SK-N-SH (cell line): ENCODE data around the gene NLK. TPM values are rescaled to one million over a fixed set of nuclear protein-coding genes. Genes with fewer than 3 reads are reported as not detected.

Source experiments
- CTCF ChIA-PET: fragments of 300-600, 350-600 bp; formaldehyde crosslinking; extraction: SDS; loops from one replicate; lab custom pipeline; 2021; lab: Yijun Ruan, JAX
- POLR2A ChIA-PET: fragments of 350-600 bp; sonication (Branson Sonifier 250); formaldehyde crosslinking; extraction: SDS; loops from one replicate; lab custom pipeline; 2020; ENCODE audit warnings: antibody characterized with exemption, inconsistent platforms; lab: Yijun Ruan, JAX
- DNase-seq: peaks from one replicate; pipeline ENCODE4 v3.0.0; 2012
- H2AFZ ChIP-seq: fragments of 200-600 bp; sonication (generic); 2 replicates; pipeline ENCODE4 v1.8.1; 2016; ENCODE audit warnings: antibody characterized with exemption, mild to moderate bottlenecking, low read depth
- H3F3A ChIP-seq: fragments of 200-600 bp; sonication (generic); replicated peaks from 2 replicates; pipeline ENCODE3; 2016; ENCODE audit warnings: antibody characterized with exemption, mild to moderate bottlenecking; ENCODE audit not compliant: insufficient read depth
- H3K27ac ChIP-seq, 2 experiments: fragments of 200-500 bp in 1 of 2; fragments of 200-600 bp in 1 of 2; sonication (Bioruptor generic) in 1 of 2; sonication (generic), shearing (Covaris generic) in 1 of 2; 2 replicates each; pipeline versions ENCODE4 v1.5.1 to v1.6.1; 2014 to 2016; ENCODE audit warnings: low read depth in 2 of 2, inconsistent platforms in 1 of 2, low read length in 1 of 2, mild to moderate bottlenecking in 1 of 2, mixed read lengths in 1 of 2
- H3K27me3 ChIP-seq: fragments of 200-600 bp; sonication (generic), shearing (Covaris generic); 2 replicates; pipeline ENCODE4 v1.6.1; 2016; ENCODE audit warnings: mixed run types; ENCODE audit not compliant: insufficient read depth
- H3K36me3 ChIP-seq, 2 experiments: fragments of 200-500 bp in 1 of 2; fragments of 200-600 bp in 1 of 2; sonication (Bioruptor generic) in 1 of 2; sonication (generic) in 1 of 2; replicated peaks in 1 of 2; 2 replicates each; pipeline versions ENCODE3 to v1.5.1; 2014 to 2016; ENCODE audit warnings: low read length in 1 of 2, mild to moderate bottlenecking in 1 of 2; ENCODE audit not compliant: insufficient read depth in 2 of 2, control insufficient read depth in 1 of 2
- H3K4me1 ChIP-seq, 2 experiments: fragments of 200-500 bp in 1 of 2; fragments of 200-600 bp in 1 of 2; sonication (Bioruptor generic) in 1 of 2; sonication (generic), shearing (Covaris generic) in 1 of 2; 2 replicates each; pipeline versions ENCODE4 v1.5.1 to v1.6.1; 2014 to 2016; ENCODE audit warnings: low read depth in 1 of 2, low read length in 1 of 2, mixed run types in 1 of 2; ENCODE audit not compliant: insufficient read depth in 2 of 2, control insufficient read depth in 1 of 2
- H3K4me2 ChIP-seq: fragments of 200-600 bp; sonication (generic), shearing (Covaris generic); 2 replicates; pipeline ENCODE4 v1.6.1; 2017; ENCODE audit warnings: mixed run types
- H3K4me3 ChIP-seq, 2 experiments: fragments of 200-500 bp in 1 of 2; fragments of 200-600 bp in 1 of 2; sonication (Bioruptor generic) in 1 of 2; sonication (generic), shearing (Covaris generic) in 1 of 2; 2 replicates each; pipeline versions ENCODE4 v1.5.1 to v1.8.1; 2014 to 2016; ENCODE audit warnings: low read depth in 2 of 2, inconsistent platforms in 1 of 2, low read length in 1 of 2, mild to moderate bottlenecking in 1 of 2, mixed read lengths in 1 of 2, moderate library complexity in 1 of 2
- H3K79me2 ChIP-seq: fragments of 200-600 bp; sonication (generic); 2 replicates; pipeline ENCODE4 v1.8.1; 2017; ENCODE audit warnings: mild to moderate bottlenecking; ENCODE audit not compliant: insufficient read depth
- H3K9ac ChIP-seq: fragments of 200-600 bp; sonication (generic); 2 replicates; pipeline ENCODE4 v1.6.1; 2017; ENCODE audit warnings: mixed run types
- H3K9me2 ChIP-seq: fragments of 200-600 bp; sonication (generic); 2 replicates; pipeline ENCODE4 v1.6.1; 2017; ENCODE audit warnings: mixed run types
- H3K9me3 ChIP-seq: fragments of 200-600 bp; sonication (generic); 2 replicates; pipeline ENCODE4 v1.6.1; 2017; ENCODE audit warnings: mixed run types, mild to moderate bottlenecking, moderate library complexity
- H4K20me1 ChIP-seq: fragments of 200-600 bp; sonication (generic); 2 replicates; pipeline ENCODE4 v1.6.1; 2017; ENCODE audit warnings: mild to moderate bottlenecking, mixed run types; ENCODE audit not compliant: insufficient read depth
- EZH2phosphoT487 ChIP-seq: fragments of 200-600 bp; sonication (generic); IDR thresholded peaks from 2 replicates; pipeline ENCODE4 v1.6.1; 2017; ENCODE audit warnings: low read depth, mixed run types, mild to moderate bottlenecking, antibody characterized with exemption, moderate library complexity, borderline replicate concordance
- GABPA ChIP-seq: IDR thresholded peaks from 2 replicates; pipeline ENCODE4 v1.4.0; 2012; ENCODE audit warnings: low read depth, mild to moderate bottlenecking
- NFIC ChIP-seq: IDR thresholded peaks from 2 replicates; pipeline ENCODE4 v1.4.0; 2012; ENCODE audit warnings: borderline replicate concordance
- RCOR1 ChIP-seq: fragments of 150-350 bp; IDR thresholded peaks from 2 replicates; pipeline ENCODE4 v1.6.1; 2017; ENCODE audit warnings: antibody characterized with exemption, low read length
- REST ChIP-seq: IDR thresholded peaks from 2 replicates; pipeline ENCODE4 v1.6.1; 2012; ENCODE audit warnings: mild to moderate bottlenecking, low read depth, low read length, moderate library complexity
- RFX5 ChIP-seq: IDR thresholded peaks from 2 replicates; pipeline ENCODE4 v1.6.1; 2012; ENCODE audit warnings: mild to moderate bottlenecking, improper control_type of control experiment, low read length
- RXRA ChIP-seq: IDR thresholded peaks from 2 replicates; pipeline ENCODE4 v1.4.0; 2012; ENCODE audit warnings: low read depth, mild to moderate bottlenecking, borderline replicate concordance
- SIN3A ChIP-seq: IDR thresholded peaks from 2 replicates; pipeline ENCODE4 v1.6.1; 2012; ENCODE audit warnings: low read depth, mild to moderate bottlenecking, low read length, moderate library complexity, borderline replicate concordance
- WGBS: methylation state at CpG from one replicate; pipeline ENCODE4 v1.1.6; 2017; ENCODE audit warnings: low lambda C conversion rate; 5-methylcytosine and 5-hydroxymethylcytosine counted together
- polyA plus RNA-seq, 3 experiments: library from polyadenylated mRNA; depleted of rRNA; stranded (reverse); fragments of >200 nt; gene quantifications; 2 replicates each; pipeline ENCODE4 v1.2.3, GENCODE V29; 2012
- TF ChIP-seq, protein P1 (sequence below): IDR thresholded peaks from 2 replicates; pipeline ENCODE4 v1.4.0; 2012; ENCODE audit warnings: low read depth, borderline replicate concordance
- TF ChIP-seq, protein P2 (sequence below): fragments of 150-350 bp; IDR thresholded peaks from 2 replicates; pipeline ENCODE4 v1.6.1; 2016; ENCODE audit warnings: mild to moderate bottlenecking, low read depth, low read length
- TF ChIP-seq, protein P3 (sequence below): IDR thresholded peaks from 2 replicates; pipeline ENCODE4 v1.4.0; 2012; ENCODE audit warnings: low read depth

NLK gene
- polyA plus RNA-seq, 1 of the 3 experiments (the other 2 are of a cell fraction): 12.3 TPM

GRCh38 chr17:28049071-28049470 lies 6.6 kb downstream of the NLK start:
- peaks cover 75% of the 10 kb centered on the region for H4K20me1 ChIP-seq
- TF ChIP-seq EZH2phosphoT487 (no peak), SIN3A (no peak), RXRA (no peak), RFX5 (no peak)
- TF ChIP-seq, protein P1, sequence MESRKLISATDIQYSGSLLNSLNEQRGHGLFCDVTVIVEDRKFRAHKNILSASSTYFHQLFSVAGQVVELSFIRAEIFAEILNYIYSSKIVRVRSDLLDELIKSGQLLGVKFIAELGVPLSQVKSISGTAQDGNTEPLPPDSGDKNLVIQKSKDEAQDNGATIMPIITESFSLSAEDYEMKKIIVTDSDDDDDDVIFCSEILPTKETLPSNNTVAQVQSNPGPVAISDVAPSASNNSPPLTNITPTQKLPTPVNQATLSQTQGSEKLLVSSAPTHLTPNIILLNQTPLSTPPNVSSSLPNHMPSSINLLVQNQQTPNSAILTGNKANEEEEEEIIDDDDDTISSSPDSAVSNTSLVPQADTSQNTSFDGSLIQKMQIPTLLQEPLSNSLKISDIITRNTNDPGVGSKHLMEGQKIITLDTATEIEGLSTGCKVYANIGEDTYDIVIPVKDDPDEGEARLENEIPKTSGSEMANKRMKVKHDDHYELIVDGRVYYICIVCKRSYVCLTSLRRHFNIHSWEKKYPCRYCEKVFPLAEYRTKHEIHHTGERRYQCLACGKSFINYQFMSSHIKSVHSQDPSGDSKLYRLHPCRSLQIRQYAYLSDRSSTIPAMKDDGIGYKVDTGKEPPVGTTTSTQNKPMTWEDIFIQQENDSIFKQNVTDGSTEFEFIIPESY: no peak
- TF ChIP-seq, protein P2, sequence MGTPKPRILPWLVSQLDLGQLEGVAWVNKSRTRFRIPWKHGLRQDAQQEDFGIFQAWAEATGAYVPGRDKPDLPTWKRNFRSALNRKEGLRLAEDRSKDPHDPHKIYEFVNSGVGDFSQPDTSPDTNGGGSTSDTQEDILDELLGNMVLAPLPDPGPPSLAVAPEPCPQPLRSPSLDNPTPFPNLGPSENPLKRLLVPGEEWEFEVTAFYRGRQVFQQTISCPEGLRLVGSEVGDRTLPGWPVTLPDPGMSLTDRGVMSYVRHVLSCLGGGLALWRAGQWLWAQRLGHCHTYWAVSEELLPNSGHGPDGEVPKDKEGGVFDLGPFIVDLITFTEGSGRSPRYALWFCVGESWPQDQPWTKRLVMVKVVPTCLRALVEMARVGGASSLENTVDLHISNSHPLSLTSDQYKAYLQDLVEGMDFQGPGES: no peak
- H3K27ac ChIP-seq: no peak overlapping the region
- no peak for DNase-seq
- no peaks in the 10 kb centered on the region for H3K9me2 ChIP-seq
- H3K9ac ChIP-seq: no peak overlapping the region
- no peaks in the 10 kb centered on the region for H3K9me3 ChIP-seq
- no peak overlapping the region for H2AFZ ChIP-seq
- peaks cover 100% of the 10 kb centered on the region for H3K79me2 ChIP-seq
- ChIA-PET CTCF (interaction anchor here (1.8 kb wide), 1 partner anchor 156 kb away, joined by 6 read pairs; the partner anchor contains the start of gene LYRM9), POLR2A (no interaction called here)
- 100% methylated on average over 1 of the region's 1 CpG for WGBS
- no peak overlapping the region for H3K4me2 ChIP-seq
- no peaks in the 10 kb centered on the region for H3K27me3 ChIP-seq
- no peak overlapping the region for H3K4me3 ChIP-seq
- H3F3A ChIP-seq: peaks cover 3% of the 10 kb centered on the region
- H3K36me3 ChIP-seq: peaks cover 2 to 5% of the 10 kb centered on the region in 2 experiments
- H3K4me1 ChIP-seq: peaks cover 9 to 18% of the 10 kb centered on the region in 2 experiments; a peak in 3 of 4 replicates

DNA sequence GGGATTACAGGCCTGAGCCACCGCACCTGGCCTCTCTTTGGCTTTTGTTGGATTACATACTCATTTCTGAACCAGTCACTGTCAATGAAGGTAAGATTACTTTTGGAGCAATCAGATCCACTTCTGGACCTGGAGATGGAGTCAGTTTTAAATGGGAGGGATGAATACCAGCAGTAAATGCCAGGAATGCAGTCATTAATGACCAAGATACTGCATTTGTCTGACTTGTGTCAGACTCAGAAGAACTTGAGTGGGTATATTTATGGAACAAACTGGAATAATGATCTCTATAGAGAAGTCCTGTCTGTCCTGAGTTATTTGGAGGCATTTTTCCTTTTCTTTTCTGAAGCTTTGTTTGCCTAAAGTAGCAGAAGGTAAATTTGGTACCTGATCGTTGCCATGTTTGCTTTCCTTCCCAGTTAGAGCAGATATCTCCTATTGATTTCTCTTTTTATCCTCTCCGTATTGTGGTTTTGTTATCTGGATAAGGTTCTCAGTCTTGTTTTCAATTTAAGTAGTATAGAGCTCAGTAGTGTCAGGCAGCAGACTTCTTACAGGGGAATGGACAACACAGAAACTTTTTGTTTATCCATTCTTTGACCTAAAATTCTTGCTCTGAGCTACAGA lies 10.7 kb downstream of the NLK start:
- Histone ChIP-seq H3K36me3 (no peaks in the 10 kb centered on the region), H3K9ac (no peak overlapping the region), H3K4me3 (no peak overlapping the region), H3K27ac (peak overlapping the region in 1 of 2 experiments; percentile 53; a peak in 2 of 4 replicates), H2AFZ (no peak overlapping the region), H3K9me3 (no peaks in the 10 kb centered on the region), H3K27me3 (no peaks in the 10 kb centered on the region), H3K4me2 (no peak overlapping the region), H4K20me1 (peaks cover 67% of the 10 kb centered on the region), H3K9me2 (no peaks in the 10 kb centered on the region), H3K79me2 (peaks cover 100% of the 10 kb centered on the region), H3K4me1 (peaks cover 5 to 13% of the 10 kb centered on the region in 2 experiments; a peak in 3 of 4 replicates), H3F3A (peaks cover 3% of the 10 kb centered on the region)
- TF ChIP-seq REST (no peak), GABPA (no peak), RCOR1 (no peak), NFIC (no peak)
- TF ChIP-seq, protein P3, sequence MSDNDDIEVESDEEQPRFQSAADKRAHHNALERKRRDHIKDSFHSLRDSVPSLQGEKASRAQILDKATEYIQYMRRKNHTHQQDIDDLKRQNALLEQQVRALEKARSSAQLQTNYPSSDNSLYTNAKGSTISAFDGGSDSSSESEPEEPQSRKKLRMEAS: no peak
- TF ChIP-seq, protein P1: no peak
- DNase-seq: no peak
- WGBS: 90% methylated on average over 3 of the region's 3 CpGs
- ChIA-PET CTCF (interaction anchor here (1.4 to 1.8 kb wide), 3 partner anchors 41 to 297 kb away, joined by 3 to 6 read pairs (median 3); no protein-coding TSS in a partner anchor), POLR2A (no interaction called here)
